Naive B cell (primary cell): ENCODE measurements around the gene RTEL1. TPM values are rescaled to one million over a fixed set of nuclear protein-coding genes. Genes with fewer than 3 reads are reported as not detected.
A peak's percentile ranks its signal among the peaks of the same experiment; 100 is the strongest.

Experiments used
- ATAC-seq, 2 donors: fragments of 150-1000 bp; cut with Tn5 transposase; 2 replicates each; pipeline ENCODE4 v1.10.0; 2021; ENCODE audit warnings: low read depth in 2 of 2, mild to moderate bottlenecking in 2 of 2, moderate library complexity in 2 of 2
- DNase-seq: peaks from one replicate; pipeline ENCODE4 v3.0.0; 2022
- H3K27ac Mint-ChIP-seq, 6 donors: one replicate each; pipeline ENCODE4 v1.8.0; 2020 to 2022; ENCODE audit warnings: mild to moderate bottlenecking in 6 of 6, mixed read lengths in 6 of 6, moderate library complexity in 5 of 6, inconsistent platforms in 2 of 6
- H3K27me3 Mint-ChIP-seq, 3 donors: one replicate each; pipeline ENCODE4 v1.8.0; 2021 to 2022; ENCODE audit warnings: mixed read lengths in 3 of 3, mild to moderate bottlenecking in 1 of 3
- H3K36me3 Mint-ChIP-seq, 2 donors: one replicate each; pipeline ENCODE4 v1.8.0; 2020 to 2022; ENCODE audit warnings: mixed read lengths in 2 of 2, inconsistent platforms in 1 of 2, mild to moderate bottlenecking in 1 of 2
- H3K4me1 Mint-ChIP-seq, 3 donors: one replicate each; pipeline ENCODE4 v1.8.0; 2020 to 2022; ENCODE audit warnings: mixed read lengths in 3 of 3, inconsistent platforms in 1 of 3, mild to moderate bottlenecking in 1 of 3, moderate library complexity in 1 of 3
- H3K4me3 Mint-ChIP-seq, 8 donors: one replicate each; pipeline ENCODE4 v1.8.0; 2020 to 2022; ENCODE audit warnings: mild to moderate bottlenecking in 8 of 8, mixed read lengths in 8 of 8, moderate library complexity in 8 of 8, inconsistent platforms in 2 of 8
- H3K9me3 Mint-ChIP-seq, 7 donors: one replicate each; pipeline ENCODE4 v1.8.0; 2020 to 2022; ENCODE audit warnings: mixed read lengths in 7 of 7, mild to moderate bottlenecking in 5 of 7, inconsistent platforms in 2 of 7, moderate library complexity in 1 of 7
- polyA plus RNA-seq, 6 donors: library from polyadenylated mRNA; unstranded; fragments of 300-500 nt; fragmentation: Illumina TruSeq; gene quantifications; one replicate each; pipeline ENCODE4 v1.2.3, GENCODE V29; 2021; ENCODE audit warnings: low read depth in 6 of 6

The RTEL1 gene
- polyA plus RNA-seq, 6 donors from 2014 or later = 1.5 to 6.5 (median 3.0) TPM; not detected in 1

DNA sequence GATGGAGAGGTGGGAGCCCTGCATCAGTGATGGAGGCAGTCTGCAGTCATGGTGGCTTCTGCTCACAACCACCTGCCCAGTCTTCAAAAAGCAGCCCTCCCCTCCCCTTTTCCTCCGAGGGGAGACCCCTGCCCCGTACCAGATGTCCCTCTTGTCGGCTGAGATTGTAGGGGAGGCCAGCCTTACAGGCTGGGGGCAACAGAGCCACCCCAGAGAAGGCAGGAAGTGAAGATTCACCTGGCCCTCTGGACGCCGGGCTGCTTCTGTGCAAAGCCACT, 42.9 kb downstream of the RTEL1 start:
- DNase-seq (no peak), ATAC-seq (no peak)
- no peak overlapping the region for H3K27ac Mint-ChIP-seq
- peaks cover 9 to 19% (median 12%) of the 10 kb centered on the region in 3 donors for H3K4me1 Mint-ChIP-seq
- H3K27me3 Mint-ChIP-seq = no peaks in the 10 kb centered on the region
- no peak overlapping the region for H3K4me3 Mint-ChIP-seq
- no peaks in the 10 kb centered on the region for H3K9me3 Mint-ChIP-seq
- H3K36me3 Mint-ChIP-seq = peaks cover 0 to 6% of the 10 kb centered on the region in 2 donors

DNA sequence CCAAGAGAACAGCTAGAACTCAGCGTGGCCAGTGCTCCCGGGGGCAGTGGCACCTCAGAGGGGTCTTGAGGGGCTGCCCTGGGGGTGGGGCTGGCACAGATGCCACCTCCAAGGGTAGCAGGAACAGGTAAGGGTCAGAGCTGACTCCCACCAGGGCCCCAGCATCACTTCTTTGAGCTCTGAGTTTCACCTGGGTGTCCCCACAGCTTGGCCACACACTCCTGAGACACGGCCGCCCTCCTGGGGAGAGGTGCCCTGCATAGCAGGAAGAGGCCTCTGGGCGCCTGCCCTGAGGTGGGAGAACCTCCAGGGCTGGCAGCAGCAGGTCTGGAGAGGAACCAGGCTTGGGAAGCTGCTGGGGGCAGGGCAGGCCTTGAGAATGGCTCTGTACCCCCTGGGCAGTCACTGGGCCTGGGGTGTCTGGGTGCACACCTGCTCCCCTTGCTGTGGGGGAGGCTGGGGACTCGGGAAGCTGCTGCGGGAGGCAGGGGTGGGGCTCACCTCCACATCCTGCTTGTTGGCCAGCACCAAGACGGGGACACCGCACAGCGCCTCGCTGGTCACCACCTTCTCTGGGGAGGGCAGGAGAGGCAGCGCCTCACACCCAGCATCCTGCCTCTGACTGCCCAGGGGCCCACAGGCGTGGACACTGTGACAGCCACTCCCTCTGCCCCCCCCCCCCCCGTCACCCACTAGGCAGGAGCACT, 43.4 kb downstream of the RTEL1 start:
- DNase-seq (no peak), ATAC-seq (no peak)
- Mint-ChIP-seq H3K36me3 (peaks cover 0 to 6% of the 10 kb centered on the region in 2 donors), H3K4me1 (peaks cover 6 to 19% (median 10%) of the 10 kb centered on the region in 3 donors), H3K4me3 (no peak overlapping the region), H3K27me3 (no peaks in the 10 kb centered on the region), H3K9me3 (no peaks in the 10 kb centered on the region), H3K27ac (no peak overlapping the region)

DNA sequence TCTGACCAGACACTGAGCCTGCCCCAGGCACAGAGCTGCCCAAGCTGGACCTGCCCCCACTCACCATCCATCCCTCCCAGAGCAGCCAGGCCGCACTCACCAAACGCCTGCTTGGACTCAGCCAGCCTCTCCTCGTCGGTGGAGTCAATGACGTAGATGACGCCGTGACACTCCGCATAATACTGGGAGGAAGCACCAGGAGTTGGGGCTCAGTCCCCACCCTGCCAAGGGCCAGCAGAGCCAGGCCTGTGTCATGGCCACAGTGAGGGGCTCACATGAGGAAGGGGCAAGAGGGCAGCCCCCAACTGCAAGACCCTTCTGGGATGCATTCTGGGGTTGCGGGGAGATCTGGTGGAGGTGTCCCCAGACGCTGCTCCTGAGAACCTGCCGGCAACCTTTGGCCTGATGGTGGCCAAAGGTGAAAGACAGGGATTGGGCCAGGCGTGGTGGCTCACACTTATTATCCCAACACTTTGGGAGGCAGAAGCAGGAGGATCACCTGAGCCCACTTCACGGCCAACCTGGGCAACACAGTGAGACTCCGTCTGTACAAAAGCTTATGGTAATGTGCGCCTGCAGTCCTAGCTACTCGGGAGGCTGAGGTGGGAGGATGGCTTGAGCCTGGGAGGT, 44.0 kb downstream of the RTEL1 start:
- Mint-ChIP-seq H3K27ac (peak overlapping the region in 1 of 6 donors; percentile 39), H3K4me1 (peaks cover 12 to 23% (median 16%) of the 10 kb centered on the region in 3 donors), H3K4me3 (peak overlapping the region in 1 of 8 donors; percentile 38), H3K27me3 (no peaks in the 10 kb centered on the region), H3K9me3 (no peaks in the 10 kb centered on the region), H3K36me3 (peaks cover 0 to 6% of the 10 kb centered on the region in 2 donors)
- no peak for DNase-seq
- ATAC-seq = no peak

DNA sequence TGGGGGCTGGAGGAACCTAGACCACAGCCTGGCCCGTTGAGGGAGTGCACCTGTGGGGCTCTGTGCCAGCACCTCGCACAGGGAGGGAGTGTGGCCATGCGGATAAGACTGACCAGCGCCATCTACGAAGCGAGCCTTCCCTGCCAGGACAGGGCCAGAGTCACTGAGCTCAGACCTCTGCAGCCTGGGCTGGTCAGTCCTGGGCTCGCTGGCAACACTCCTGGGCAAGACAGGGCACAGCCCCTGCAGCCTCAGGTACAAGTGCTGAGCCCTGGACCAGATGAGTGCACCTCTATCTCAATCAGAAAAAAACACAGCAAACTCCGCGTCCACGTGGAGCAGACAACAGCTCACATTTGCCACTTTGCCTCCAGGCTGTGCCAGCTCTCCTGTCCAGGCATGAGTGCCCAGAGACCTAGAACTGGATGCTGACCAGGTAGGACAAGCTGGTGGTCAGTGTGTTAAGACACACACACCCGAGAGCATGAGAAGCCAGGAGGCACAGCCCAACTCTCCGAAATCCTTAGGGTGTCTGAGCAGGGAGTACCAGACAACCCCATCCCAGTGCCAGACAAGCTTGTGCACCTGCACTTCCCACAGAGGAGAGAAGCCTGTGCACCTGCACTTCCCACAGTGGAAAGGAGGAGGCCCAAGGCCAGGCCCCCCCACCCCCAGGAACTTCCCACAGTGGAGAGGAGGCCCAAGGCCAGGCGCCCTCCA, 44.8 kb downstream of the RTEL1 start:
- Mint-ChIP-seq H3K4me1 (peaks cover 12 to 22% (median 17%) of the 10 kb centered on the region in 3 donors), H3K27ac (peak overlapping the region in 1 of 6 donors; percentile 39), H3K4me3 (peak overlapping the region in 1 of 8 donors; percentile 47), H3K9me3 (no peaks in the 10 kb centered on the region), H3K36me3 (peaks cover 0 to 6% of the 10 kb centered on the region in 2 donors), H3K27me3 (no peaks in the 10 kb centered on the region)
- no peak for ATAC-seq
- no peak for DNase-seq

DNA sequence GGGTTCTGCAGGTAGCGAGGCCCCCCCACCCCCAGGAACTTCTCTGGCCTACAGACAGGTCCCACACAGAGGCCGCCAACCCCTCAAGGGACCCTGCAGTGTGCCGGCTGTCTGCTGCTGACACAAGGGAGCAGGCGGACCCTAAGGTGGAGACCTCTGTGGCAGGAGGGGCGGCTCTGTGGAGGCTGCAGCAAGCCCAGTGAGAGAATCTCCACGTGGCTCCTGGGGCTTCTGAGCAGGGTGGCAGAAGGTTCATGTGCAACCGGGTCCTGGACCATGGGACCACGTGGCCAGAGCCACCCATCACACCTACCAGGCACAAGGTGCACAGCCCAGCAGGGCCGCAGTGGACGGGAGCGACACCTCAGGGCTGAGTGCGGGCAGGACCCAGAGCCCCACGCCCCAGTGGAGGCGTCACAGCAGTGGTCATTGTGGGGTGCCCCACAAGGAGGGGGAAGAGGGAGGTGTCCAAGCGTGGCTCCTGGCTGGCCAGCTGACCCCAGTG, 45.4 kb downstream of the RTEL1 start:
- DNase-seq (no peak), ATAC-seq (no peak)
- no peaks in the 10 kb centered on the region for H3K27me3 Mint-ChIP-seq
- H3K4me3 Mint-ChIP-seq = peak overlapping the region in 1 of 8 donors; percentile 69
- peaks cover 0 to 6% of the 10 kb centered on the region in 2 donors for H3K36me3 Mint-ChIP-seq
- H3K27ac Mint-ChIP-seq = no peak overlapping the region
- H3K4me1 Mint-ChIP-seq = peaks cover 13 to 24% (median 18%) of the 10 kb centered on the region in 3 donors
- no peaks in the 10 kb centered on the region for H3K9me3 Mint-ChIP-seq

DNA sequence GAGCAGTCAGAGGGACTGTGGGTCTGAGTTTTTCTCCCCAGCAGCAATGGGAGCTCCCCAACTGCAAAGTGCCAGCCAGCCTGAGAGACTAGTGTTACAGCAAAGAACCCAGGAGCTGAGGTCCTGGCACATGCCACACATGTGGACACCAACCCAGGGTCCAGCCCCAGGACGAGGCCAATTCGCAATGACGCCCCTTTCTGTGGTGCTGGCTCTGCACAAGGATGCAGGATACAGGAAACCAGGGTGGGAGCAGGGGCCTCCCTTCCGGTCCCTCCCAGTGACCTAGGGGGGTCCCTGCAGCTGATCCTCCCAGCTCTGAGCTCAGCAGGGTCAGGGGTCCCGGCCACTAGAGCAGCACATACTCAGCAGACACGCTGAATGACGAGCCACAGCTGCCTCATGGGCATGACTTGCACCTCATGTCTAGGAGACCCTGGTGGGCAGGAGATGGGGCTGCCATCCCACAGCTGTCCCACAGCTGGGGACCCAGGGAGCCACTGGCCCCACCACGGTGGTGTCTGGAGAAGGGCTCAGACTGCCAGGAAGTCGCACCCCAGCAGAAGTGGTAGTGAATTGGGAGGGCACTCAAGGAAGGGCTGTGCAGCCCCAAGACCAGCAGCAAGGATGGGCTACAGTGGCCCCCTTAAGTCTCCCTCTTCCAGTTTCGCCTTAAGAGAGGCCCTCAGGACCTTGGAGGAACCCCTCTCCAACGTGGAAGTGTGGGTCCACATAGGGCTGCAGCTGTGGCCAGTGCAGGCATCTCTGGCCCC, 46.0 kb downstream of the RTEL1 start:
- Mint-ChIP-seq H3K4me3 (peak overlapping the region in 2 of 8 donors; percentile 63 to 69), H3K27me3 (no peaks in the 10 kb centered on the region)

DNA sequence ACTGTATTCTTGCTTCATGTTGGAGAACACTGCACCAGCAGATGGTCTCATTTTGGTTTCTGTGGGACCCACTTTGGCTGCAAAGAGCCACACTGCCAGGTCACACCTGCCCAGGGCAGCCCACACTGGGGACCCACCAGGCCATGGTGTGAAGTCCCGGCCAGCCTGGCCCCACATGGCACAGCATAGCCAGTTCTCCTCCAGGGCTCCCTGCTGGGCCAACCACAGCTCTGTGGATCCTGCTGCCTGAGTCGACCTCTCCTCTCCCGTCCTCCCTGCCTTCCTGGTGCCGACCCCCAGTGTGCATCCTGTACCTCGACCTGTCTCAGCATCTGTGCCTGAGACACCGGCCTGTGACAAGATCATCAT, 46.6 kb downstream of the RTEL1 start:
- Mint-ChIP-seq H3K9me3 (no peaks in the 10 kb centered on the region), H3K36me3 (peaks cover 0 to 6% of the 10 kb centered on the region in 2 donors), H3K4me3 (peak overlapping the region in 2 of 8 donors; percentile 63 to 77), H3K27ac (peak overlapping the region in 2 of 6 donors; percentile 12 to 48), H3K27me3 (no peaks in the 10 kb centered on the region), H3K4me1 (peaks cover 18 to 33% (median 29%) of the 10 kb centered on the region in 3 donors)
- ATAC-seq (no peak), DNase-seq (no peak)

More for the DNA sequence above, 46.0 kb downstream of the RTEL1 start:
- no peak for ATAC-seq
- H3K27ac Mint-ChIP-seq = peak overlapping the region in 1 of 6 donors; percentile 15
- DNase-seq = no peak
- no peaks in the 10 kb centered on the region for H3K9me3 Mint-ChIP-seq
- H3K4me1 Mint-ChIP-seq = peaks cover 18 to 30% (median 24%) of the 10 kb centered on the region in 3 donors
- H3K36me3 Mint-ChIP-seq = peaks cover 0 to 6% of the 10 kb centered on the region in 2 donors

DNA sequence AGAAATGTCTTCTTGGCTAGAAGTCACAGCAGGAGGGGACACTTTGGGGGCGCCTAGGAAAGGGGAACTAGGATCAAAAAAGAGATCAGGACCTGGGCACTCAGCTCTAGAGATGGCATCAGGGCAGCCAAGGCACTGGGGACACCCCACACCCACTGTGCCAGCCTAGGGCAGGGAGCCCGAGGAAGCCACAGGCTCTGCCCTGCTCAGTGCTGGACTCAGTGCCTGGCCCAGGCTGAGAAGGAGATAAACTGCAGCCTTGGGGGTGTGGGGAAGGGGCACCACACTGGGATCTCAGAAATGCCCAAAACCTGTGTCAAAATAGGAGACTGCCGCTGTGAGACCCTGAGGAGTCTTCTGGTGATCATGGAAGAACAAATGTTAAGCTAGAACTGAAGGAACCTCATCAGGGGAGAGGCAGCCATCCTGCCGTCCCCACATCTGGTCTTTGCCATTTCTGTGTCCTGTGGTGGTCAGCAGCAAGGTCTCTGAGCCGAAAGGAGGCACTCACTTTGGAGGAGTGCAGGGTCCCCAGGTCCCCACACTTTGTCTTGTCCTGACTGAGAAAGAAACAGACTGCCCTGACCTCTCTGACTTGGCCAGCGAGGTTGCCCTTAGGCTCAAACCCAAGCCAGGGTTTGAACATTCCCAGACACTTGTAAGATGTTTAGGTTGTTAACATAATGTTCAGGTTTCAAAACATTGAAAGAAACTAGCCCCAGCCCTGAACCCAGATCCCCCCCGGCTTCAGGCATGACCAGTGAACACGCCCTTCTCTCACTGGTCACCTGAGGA, 47.3 kb downstream of the RTEL1 start:
- Mint-ChIP-seq H3K27me3 (no peaks in the 10 kb centered on the region), H3K36me3 (peaks cover 0 to 6% of the 10 kb centered on the region in 2 donors), H3K27ac (peak overlapping the region in 4 of 6 donors; percentile 48 to 84 (median 64)), H3K4me3 (peak overlapping the region in 7 of 8 donors; percentile 40 to 88 (median 77)), H3K9me3 (no peaks in the 10 kb centered on the region), H3K4me1 (peaks cover 18 to 37% (median 35%) of the 10 kb centered on the region in 3 donors)
- ATAC-seq (no peak), DNase-seq (no peak)

DNA sequence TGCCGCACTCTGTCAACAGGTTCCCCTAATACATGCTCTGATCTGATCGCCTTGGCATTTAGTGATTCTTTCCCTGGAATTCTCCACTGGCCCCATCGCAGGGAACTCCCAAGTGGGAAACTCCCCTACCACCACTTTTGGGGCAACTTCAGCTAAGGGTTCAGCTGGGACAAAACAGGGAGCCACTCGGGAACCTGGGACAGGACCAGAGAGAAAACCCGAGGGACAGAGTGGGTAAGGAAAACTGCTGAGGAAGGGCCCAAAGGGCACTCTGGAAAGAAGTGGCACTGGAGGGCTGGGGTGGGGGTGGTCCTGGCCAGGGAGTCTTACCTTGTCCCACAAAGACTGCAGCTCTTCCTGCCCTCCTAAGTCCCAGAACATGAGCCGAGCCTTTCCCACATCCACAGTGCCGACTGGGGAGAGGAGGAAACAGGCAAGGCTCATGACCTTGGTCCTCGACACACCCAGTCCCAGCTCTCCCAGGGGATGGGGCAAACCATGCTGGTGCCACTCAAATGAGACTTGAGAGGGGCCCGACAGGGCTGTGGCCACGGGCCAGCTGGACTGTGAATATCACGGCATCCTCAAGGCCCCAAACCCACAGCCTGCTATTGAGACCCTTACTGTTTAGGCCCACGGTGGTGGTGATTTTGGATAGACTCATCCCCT, 48.0 kb downstream of the RTEL1 start:
- H3K4me1 Mint-ChIP-seq = peaks cover 23 to 44% (median 42%) of the 10 kb centered on the region in 3 donors
- DNase-seq = no peak
- H3K4me3 Mint-ChIP-seq = peak overlapping the region; percentile 81 to 94 (median 86)
- H3K27me3 Mint-ChIP-seq = no peaks in the 10 kb centered on the region
- peak overlapping the region in 4 of 6 donors; percentile 69 to 84 (median 76) for H3K27ac Mint-ChIP-seq
- peaks cover 0 to 6% of the 10 kb centered on the region in 2 donors for H3K36me3 Mint-ChIP-seq
- no peaks in the 10 kb centered on the region for H3K9me3 Mint-ChIP-seq
- ATAC-seq = no peak

DNA sequence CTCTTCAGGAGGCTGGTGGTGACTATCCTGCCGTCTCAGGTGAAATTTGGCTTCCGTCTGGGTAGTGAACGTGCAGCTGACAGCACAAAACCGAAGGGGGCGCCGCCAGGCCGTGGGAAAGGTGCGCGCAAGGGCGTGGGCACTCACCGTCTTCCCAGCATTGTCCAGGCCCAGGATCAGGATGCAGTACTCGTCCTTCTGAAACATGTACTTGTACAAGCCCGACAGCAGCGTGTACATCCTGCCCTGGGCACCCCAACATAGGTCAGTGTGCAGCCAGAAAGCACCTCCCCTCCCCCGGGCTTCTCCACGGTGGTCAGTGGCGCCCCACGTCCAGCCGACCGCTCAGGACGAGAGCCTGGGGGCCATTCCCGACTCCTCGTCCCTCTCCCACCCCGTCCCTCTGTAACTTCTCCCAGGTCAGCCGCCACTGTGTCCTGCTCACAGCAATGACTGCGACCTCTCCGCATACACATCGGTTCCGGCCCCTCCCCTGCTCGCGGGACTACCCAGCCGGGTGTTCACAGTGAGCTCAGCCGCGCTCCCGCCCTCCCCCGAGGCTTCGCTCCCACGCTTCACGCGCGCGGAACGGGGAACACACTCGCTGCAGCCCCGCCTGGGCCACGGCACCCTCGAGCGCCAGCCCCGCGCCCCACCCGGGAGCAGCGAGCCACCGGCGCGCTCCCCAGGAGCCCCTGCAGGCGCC, 48.9 kb downstream of the RTEL1 start:
- no peaks in the 10 kb centered on the region for H3K9me3 Mint-ChIP-seq
- H3K4me1 Mint-ChIP-seq = peaks cover 24 to 47% (median 45%) of the 10 kb centered on the region in 3 donors
- H3K4me3 Mint-ChIP-seq = peak overlapping the region; percentile 81 to 94 (median 86)
- DNase-seq (peak; percentile 40), ATAC-seq (peak; percentile 38 to 46)
- H3K36me3 Mint-ChIP-seq = peaks cover under 1 to 8% of the 10 kb centered on the region in 2 donors
- no peaks in the 10 kb centered on the region for H3K27me3 Mint-ChIP-seq
- H3K27ac Mint-ChIP-seq = peak overlapping the region in 5 of 6 donors; percentile 72 to 94 (median 84)

DNA sequence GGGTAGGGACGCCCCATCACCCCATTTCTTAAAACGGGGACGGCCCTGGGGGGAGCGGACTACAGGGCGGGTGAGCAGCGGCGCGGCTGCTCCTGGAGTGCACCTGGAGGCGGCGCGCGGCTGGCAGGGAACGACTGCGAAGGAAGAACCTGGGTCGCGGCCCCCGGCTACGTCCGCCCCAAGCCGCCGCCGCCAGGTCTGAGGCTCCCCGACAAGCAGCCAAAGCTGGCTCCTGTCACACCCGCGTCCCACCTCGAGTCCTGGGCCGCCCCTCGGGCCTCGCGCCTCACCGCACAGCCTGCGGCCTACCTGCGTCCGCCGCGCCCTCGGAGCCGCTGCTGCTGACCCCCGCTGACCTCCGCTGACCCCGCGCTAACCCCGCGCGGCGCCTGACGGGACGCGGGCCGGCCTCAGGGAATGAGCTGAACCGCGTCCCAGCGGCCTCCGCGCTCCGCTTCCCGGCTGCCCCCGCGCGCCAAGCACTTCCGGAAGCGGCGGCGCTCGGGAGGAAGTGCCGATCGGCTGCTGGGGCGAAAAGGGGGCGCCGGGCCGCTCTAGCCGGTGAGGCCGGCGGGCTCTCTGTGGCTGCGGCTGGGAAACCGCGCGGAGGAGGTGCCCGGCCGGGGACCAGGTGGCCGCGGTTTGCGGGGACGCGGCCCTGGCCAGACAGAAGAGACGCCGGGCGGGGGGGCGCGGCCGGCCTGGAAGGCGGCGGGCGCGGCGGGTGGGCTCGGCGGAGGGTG, 49.6 kb downstream of the RTEL1 start, which contains the start of the genes ARFRP1 and ZGPAT:
ARFRP1 (minus strand) TSS at position 419 of the 743 bp plus-strand sequence. CDS start 885 bp downstream, outside the sequence.
ZGPAT (plus strand) TSS at position 482 of the 743 bp plus-strand sequence. CDS start 542 bp downstream, outside the sequence.
- Mint-ChIP-seq H3K9me3 (no peaks in the 10 kb centered on the region), H3K4me1 (peaks cover 30 to 54% (median 52%) of the 10 kb centered on the region in 3 donors), H3K36me3 (peaks cover 8 to 15% of the 10 kb centered on the region in 2 donors), H3K27me3 (no peaks in the 10 kb centered on the region), H3K4me3 (peak within 1 kb of the TSS; percentile 81 to 94 (median 86)), H3K27ac (peak within 1 kb of the TSS; percentile 72 to 94 (median 85))
- peak; percentile 88 for DNase-seq
- ATAC-seq = peak; percentile 89 to 92
